ENCODE data around the gene PAM16.

The PAM16 gene

GRCh38 chr16:4293822-4294457, 57.2 kb downstream of the PAM16 start:
- DNase-seq = peak in 1 of 2 experiments; percentile 55

- no peak for DNase-seq
Measured at GRCh38 chr16:4293181-4293716, 57.9 kb downstream of the PAM16 start.

DNA sequence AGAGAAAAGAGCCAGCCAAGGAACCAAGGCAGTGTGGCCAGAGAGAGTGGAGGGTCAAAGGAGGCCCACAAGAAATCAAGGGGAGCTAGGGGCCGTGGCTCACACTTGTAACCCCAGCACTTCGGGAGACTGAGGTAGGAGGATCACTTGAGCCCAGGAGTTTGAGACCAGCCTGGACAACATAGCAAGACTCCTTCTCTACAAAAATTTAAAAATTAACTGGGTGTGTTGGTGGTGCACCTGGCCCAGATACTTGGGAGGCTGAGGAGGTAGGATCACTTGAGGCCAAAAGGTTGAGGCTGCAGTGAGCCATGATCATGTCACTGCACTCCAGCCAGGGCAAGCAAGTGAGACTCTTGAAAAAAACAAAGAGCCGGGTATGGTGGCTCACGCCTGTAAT, 59.4 kb downstream of the PAM16 start:
- no peak for DNase-seq

Measured in NCI-H446 (cell line).